ENCODE data around the gene TSSC4. TPM values are rescaled to one million over a fixed set of nuclear protein-coding genes. Genes with fewer than 3 reads are reported as not detected.

TSSC4 gene
- total RNA-seq, 1 donor from 2014 or later: 59.7 TPM

DNA sequence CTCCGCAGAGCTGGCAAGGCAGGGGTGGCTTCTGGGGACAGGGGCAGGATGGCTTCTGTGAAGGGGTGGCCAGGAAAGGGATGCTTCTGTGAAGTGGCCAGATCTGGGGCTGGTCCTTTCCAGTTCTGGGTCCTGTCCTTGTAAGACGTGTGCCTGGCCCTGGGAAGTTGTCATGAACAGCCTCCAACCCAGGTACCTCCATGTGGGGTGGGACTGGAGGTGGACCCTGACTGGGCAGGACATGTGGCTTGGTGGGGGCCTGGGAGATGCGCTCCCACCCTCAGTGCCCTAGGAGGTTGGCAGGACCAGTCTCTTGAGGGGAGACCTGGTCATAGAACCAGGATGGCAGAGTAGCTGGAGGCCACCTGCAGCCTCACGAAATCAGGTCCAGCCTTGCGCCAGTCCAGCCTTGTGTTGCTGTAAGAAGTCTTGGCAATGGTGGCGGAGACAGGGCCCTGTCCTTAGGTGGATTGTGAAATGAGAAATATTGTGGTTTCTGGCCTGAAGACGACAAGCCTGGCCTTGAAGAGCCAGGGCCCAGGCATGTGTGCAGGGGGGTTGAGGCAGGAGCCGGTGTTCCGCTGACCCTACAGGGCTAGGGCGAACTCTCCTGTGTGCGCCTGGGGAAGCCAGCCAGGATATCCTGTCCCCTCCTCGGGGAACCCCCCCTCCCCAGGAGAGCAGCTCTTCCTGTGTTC lies 46.9 kb downstream of the TSSC4 start:
- ATAC-seq (ENCODE audit: low read depth): no peak

GRCh38 chr11:2447951-2448650 lies 47.6 kb downstream of the TSSC4 start:
- H3K27ac Mint-ChIP-seq: no peak overlapping the region
- peaks cover 10% of the 10 kb centered on the region for H3K36me3 Mint-ChIP-seq (ENCODE audit: low read depth)
- ChIA-PET CTCF (interaction anchor here (0.9 kb wide), 1 partner anchor 143 kb away, joined by 3 read pairs; no protein-coding TSS in a partner anchor), POLR2A (no interaction called here)
- H3K4me3 Mint-ChIP-seq: no peak overlapping the region
- H3K4me1 Mint-ChIP-seq: peaks cover 41% of the 10 kb centered on the region
- ATAC-seq (ENCODE audit: low read depth) (no peak), DNase-seq (no peak)
- H3K9me3 Mint-ChIP-seq: no peaks in the 10 kb centered on the region
- intact Hi-C loops (cut with micrococcal nuclease): loop anchor here (1.0 to 10.0 kb wide), 3 partner anchors 15 to 547 kb away; partner anchors contain the start of gene NAP1L4
- H3K27me3 Mint-ChIP-seq: no peaks in the 10 kb centered on the region
- TF ChIP-seq, protein P1, sequence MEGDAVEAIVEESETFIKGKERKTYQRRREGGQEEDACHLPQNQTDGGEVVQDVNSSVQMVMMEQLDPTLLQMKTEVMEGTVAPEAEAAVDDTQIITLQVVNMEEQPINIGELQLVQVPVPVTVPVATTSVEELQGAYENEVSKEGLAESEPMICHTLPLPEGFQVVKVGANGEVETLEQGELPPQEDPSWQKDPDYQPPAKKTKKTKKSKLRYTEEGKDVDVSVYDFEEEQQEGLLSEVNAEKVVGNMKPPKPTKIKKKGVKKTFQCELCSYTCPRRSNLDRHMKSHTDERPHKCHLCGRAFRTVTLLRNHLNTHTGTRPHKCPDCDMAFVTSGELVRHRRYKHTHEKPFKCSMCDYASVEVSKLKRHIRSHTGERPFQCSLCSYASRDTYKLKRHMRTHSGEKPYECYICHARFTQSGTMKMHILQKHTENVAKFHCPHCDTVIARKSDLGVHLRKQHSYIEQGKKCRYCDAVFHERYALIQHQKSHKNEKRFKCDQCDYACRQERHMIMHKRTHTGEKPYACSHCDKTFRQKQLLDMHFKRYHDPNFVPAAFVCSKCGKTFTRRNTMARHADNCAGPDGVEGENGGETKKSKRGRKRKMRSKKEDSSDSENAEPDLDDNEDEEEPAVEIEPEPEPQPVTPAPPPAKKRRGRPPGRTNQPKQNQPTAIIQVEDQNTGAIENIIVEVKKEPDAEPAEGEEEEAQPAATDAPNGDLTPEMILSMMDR (IDR thresholded peaks at IDR 0.05): no peak

More for the DNA sequence above, 46.9 kb downstream of the TSSC4 start:
- CTCF ChIA-PET: interaction anchor here (0.9 kb wide), 1 partner anchor 143 kb away, joined by 3 read pairs; no protein-coding TSS in a partner anchor
- no peaks in the 10 kb centered on the region for H3K27me3 Mint-ChIP-seq
- H3K36me3 Mint-ChIP-seq (ENCODE audit: low read depth): peaks cover 3% of the 10 kb centered on the region
- intact Hi-C loops (cut with micrococcal nuclease): loop anchor here (1.0 to 10.0 kb wide), 3 partner anchors 15 to 547 kb away; partner anchors contain the start of gene NAP1L4
- peak overlapping the region; percentile 72 for H3K27ac Mint-ChIP-seq
- peak overlapping the region; percentile 75 for H3K4me3 Mint-ChIP-seq
- H3K4me1 Mint-ChIP-seq: peaks cover 41% of the 10 kb centered on the region
- H3K9me3 Mint-ChIP-seq: no peaks in the 10 kb centered on the region
- POLR2A ChIA-PET: interaction anchor here (0.7 kb wide), 1 partner anchor 35 kb away, joined by 3 read pairs; no protein-coding TSS in a partner anchor
- DNase-seq: no peak
- TF ChIP-seq, protein P1 (IDR thresholded peaks at IDR 0.05): no peak

DNA sequence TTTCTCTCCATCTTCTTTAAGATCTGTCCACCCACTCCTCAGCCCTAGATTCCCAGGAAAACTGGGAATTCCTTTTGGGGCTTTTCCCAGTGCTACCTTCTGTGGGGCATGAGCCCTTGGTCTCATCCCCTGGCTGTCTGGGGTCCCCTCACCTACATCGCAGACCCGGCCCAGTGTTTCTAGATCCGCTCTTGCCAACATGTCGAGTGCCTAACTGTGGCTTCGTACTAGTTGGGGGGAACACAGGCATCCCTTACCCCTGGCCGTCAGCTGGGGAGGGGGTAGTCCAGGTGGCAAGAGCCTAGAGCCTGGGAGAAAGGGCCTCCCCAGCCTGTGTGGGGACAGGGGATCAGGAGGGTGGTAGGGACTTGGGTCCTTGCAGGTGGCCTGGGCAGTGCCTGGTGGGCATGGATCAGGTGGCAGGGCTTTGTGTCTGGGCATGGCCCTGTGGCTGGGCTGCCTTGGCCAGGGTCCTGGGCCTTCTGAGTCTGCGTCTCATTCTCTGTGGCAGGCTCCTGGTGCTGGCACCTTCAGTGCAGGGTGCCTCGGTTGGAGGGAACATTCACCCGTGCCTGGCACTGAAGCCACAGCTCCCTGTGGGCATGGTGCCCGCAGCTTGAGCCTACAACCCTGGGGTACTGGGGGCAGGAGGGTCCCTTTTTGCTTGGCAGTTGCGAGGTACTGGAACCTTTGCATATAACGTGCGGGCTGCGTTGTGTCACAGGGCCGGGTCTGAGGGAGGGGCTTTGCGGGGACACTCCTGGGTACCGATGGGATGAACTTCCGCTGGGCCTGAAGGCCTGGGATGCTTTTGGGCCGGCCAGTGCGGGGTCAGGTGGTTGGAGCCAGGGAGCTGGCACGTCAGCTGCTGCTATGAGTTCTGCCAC lies 48.4 kb downstream of the TSSC4 start:
- POLR2A ChIA-PET: no interaction called here
- Mint-ChIP-seq H3K9me3 (no peaks in the 10 kb centered on the region), H3K4me3 (no peak overlapping the region), H3K36me3 (ENCODE audit: low read depth) (peaks cover 12% of the 10 kb centered on the region), H3K27ac (no peak overlapping the region), H3K4me1 (peaks cover 38% of the 10 kb centered on the region), H3K27me3 (no peaks in the 10 kb centered on the region)
- DNase-seq (no peak), ATAC-seq (ENCODE audit: low read depth) (no peak)
- CTCF ChIA-PET: no interaction called here
- intact Hi-C loops (cut with micrococcal nuclease): loop anchor here (10.0 kb wide), 1 partner anchor 546 kb away; the partner anchor contains the start of gene NAP1L4
- TF ChIP-seq, protein P1 (IDR thresholded peaks at IDR 0.05): no peak

DNA sequence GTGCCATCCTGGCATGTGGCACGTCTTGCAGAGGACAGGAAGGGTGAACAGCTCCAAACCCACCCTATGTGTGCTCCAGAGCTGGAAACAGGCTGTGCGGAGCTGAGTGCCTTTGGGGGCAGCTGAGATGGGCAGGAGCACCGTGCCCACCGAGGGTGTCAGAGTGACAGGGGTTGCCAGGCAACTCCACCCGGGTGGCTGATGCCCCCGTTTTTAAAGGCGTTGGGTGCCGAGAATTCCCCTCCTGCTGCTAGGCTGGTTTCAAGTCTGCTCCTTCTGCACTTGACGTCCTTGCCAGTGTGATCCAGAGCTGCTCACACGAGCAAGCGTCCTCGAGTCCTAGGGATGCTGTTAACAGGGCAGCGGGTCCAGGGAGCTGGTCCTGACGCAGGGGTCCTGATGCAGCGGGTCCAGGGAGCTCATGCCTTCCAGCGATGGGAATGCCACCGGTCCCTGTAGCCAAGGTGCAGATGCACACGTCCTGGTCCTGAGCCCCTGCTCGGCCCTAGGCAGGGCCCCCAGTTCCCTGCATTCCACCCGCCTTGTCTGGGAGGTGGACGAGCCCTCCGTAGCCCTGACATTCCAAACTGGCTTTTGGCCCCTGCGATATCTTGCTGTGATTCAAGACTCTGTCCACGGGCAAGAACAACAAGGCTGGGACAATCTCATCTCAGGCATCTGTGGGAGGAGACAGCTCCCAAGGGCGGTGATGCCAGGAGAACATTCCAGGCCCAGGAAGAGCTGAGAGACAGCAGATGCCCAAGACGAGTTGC lies 49.2 kb downstream of the TSSC4 start:
- ChIA-PET CTCF (no interaction called here), POLR2A (no interaction called here)
- Mint-ChIP-seq H3K27ac (no peak overlapping the region), H3K27me3 (no peaks in the 10 kb centered on the region), H3K4me1 (peaks cover 38% of the 10 kb centered on the region), H3K4me3 (no peak overlapping the region), H3K9me3 (no peaks in the 10 kb centered on the region), H3K36me3 (ENCODE audit: low read depth) (peaks cover 12% of the 10 kb centered on the region)
- TF ChIP-seq, protein P1 (IDR thresholded peaks at IDR 0.05): no peak
- no peak for ATAC-seq (ENCODE audit: low read depth)
- no peak for DNase-seq
- intact Hi-C loops (cut with micrococcal nuclease): loop anchor here (10.0 kb wide), 1 partner anchor 545 kb away; the partner anchor contains the start of gene NAP1L4

All from activated B cell treated with CpG ODN at 0.5 μM for 24 hours (primary cell).